HG02840 (cell line): ENCODE data around the gene ARMH1.

Experiments used
- ATAC-seq: cut with Tn5 transposase; IDR thresholded peaks from one replicate; pipeline ENCODE4 v1.9.1; 2021; ENCODE audit warnings: mild to moderate bottlenecking, moderate library complexity, moderate number of reproducible peaks; ENCODE audit not compliant: unreplicated experiment, low FRiP score

The ARMH1 gene

GRCh38 chr1:44674113-44675000, at the start of gene ARMH1, which contains the start of gene TMEM53:
Gene ARMH1, plus strand, starts transcription at chr1:44674714. Its CDS starts 14,984 bp downstream, at chr1:44689698.
Gene TMEM53, minus strand, starts transcription at chr1:44674481. Its CDS starts 90 bp downstream, at chr1:44674391.
- ATAC-seq, result peak; percentile 92

- ATAC-seq, result no peak
Observed at GRCh38 chr1:44625348-44625747, 49.2 kb upstream of the ARMH1 start.

- no peak for ATAC-seq
Observed at GRCh38 chr1:44628962-44629756, 45.4 kb upstream of the ARMH1 start.

- ATAC-seq, result no peak
Observed at GRCh38 chr1:44630116-44630515, 44.4 kb upstream of the ARMH1 start.

- ATAC-seq, result peak; percentile 4
Observed at GRCh38 chr1:44631333-44631646, 43.2 kb upstream of the ARMH1 start.

- ATAC-seq, result peak; percentile 60
Observed at GRCh38 chr1:44631647-44632539, 42.6 kb upstream of the ARMH1 start.

GRCh38 chr1:44632598-44632997, 41.9 kb upstream of the ARMH1 start:
- ATAC-seq, result no peak

GRCh38 chr1:44634606-44635189, 39.8 kb upstream of the ARMH1 start:
- no peak for ATAC-seq

GRCh38 chr1:44635439-44635838, 39.1 kb upstream of the ARMH1 start:
- no peak for ATAC-seq

- ATAC-seq, result no peak
Observed at GRCh38 chr1:44636083-44636687, 38.3 kb upstream of the ARMH1 start.

- ATAC-seq, result no peak
Observed at GRCh38 chr1:44636688-44637598, 37.6 kb upstream of the ARMH1 start.

GRCh38 chr1:44637702-44638411, 36.7 kb upstream of the ARMH1 start:
- no peak for ATAC-seq

GRCh38 chr1:44640200-44640853, 34.2 kb upstream of the ARMH1 start:
- ATAC-seq, result no peak

GRCh38 chr1:44641126-44642102, 33.1 kb upstream of the ARMH1 start:
- ATAC-seq, result no peak

- ATAC-seq, result no peak
Observed at GRCh38 chr1:44642255-44642654, 32.3 kb upstream of the ARMH1 start.

GRCh38 chr1:44642925-44643324, 31.6 kb upstream of the ARMH1 start:
- ATAC-seq, result no peak
